Endothelial cell of umbilical vein (primary cell): ENCODE data around the gene EP400. TPM values are rescaled to one million over a fixed set of nuclear protein-coding genes. Genes with fewer than 3 reads are reported as not detected.

Experiments used
- BruUV-seq: library from RNA; stranded (reverse); fragments of 400-500 nt; replicated peaks from 2 replicates; lab custom pipeline; 2021; lab: Mats Ljungman, UMichigan
- CTCF ChIA-PET: fragments of 300-600, 350-600 bp; sonication (Branson Sonifier 250); formaldehyde crosslinking; loops from one replicate; lab custom pipeline; 2021; ENCODE audit warnings: antibody characterized with exemption, inconsistent platforms; lab: Charles Lee
- POLR2A ChIA-PET: fragments of 300-600, 350-600 bp; sonication (Branson Sonifier 250); formaldehyde crosslinking; loops from one replicate; lab custom pipeline; 2021; ENCODE audit warnings: antibody characterized with exemption, inconsistent platforms; lab: Charles Lee
- DNase-seq: peaks from one replicate; pipeline ENCODE4 v3.0.0-alpha.2; 2011; ENCODE audit warnings: low read depth, low spot score
- FAIRE-seq: peaks from 2 replicates; lab custom pipeline; 2011; peaks lifted over from hg19 to GRCh38; lab: Jason Lieb, UNC
- H2AFZ ChIP-seq: 2 replicates; pipeline ENCODE4 v1.6.0; 2012; ENCODE audit warnings: low read depth, low read length, control low read depth, inconsistent platforms
- H3K27ac ChIP-seq: 2 replicates; pipeline ENCODE4 v1.5.1; 2011; ENCODE audit warnings: low read depth, mild to moderate bottlenecking, control low read depth, low read length, moderate library complexity; ENCODE audit not compliant: insufficient read depth
- H3K27me3 ChIP-seq, 2 experiments: 2 replicates each; pipeline versions ENCODE4 v1.6.0 to v1.6.1; 2011; ENCODE audit warnings: low read length in 2 of 2, mixed read lengths in 1 of 2; ENCODE audit not compliant: control insufficient read depth in 2 of 2, insufficient read depth in 2 of 2
- H3K36me3 ChIP-seq, 2 experiments: 2 replicates in 1 of 2; 3 replicates in 1 of 2; pipeline ENCODE4 v1.5.1; 2011; ENCODE audit warnings: low read length in 2 of 2, mild to moderate bottlenecking in 1 of 2, moderate library complexity in 1 of 2; ENCODE audit not compliant: control insufficient read depth in 2 of 2, insufficient read depth in 2 of 2; ENCODE audit errors: extremely low read depth in 1 of 2
- H3K4me1 ChIP-seq: 3 replicates; pipeline ENCODE4 v1.5.1; 2011; ENCODE audit warnings: mild to moderate bottlenecking, low read length; ENCODE audit not compliant: control insufficient read depth, insufficient read depth; ENCODE audit errors: extremely low read depth
- H3K4me2 ChIP-seq: 2 replicates; pipeline ENCODE4 v1.6.1; 2011; ENCODE audit warnings: low read length, control low read depth, mixed read lengths; ENCODE audit not compliant: insufficient read depth
- H3K4me3 ChIP-seq, 3 experiments: fragments of 200-600 bp in 1 of 3; sonication (generic), shearing (Covaris generic) in 1 of 3; replicated peaks in 1 of 3; 2 replicates each; pipeline ENCODE4 v1.5.1; 2011 to 2016; ENCODE audit warnings: control low read depth in 3 of 3, low read length in 3 of 3, mild to moderate bottlenecking in 2 of 3, inconsistent platforms in 1 of 3, low read depth in 1 of 3, moderate library complexity in 1 of 3; ENCODE audit not compliant: insufficient read depth in 1 of 3
- H3K79me2 ChIP-seq: 2 replicates; pipeline ENCODE4 v1.6.0; 2012; ENCODE audit warnings: low read length, inconsistent platforms; ENCODE audit not compliant: control insufficient read depth, insufficient read depth
- H3K9ac ChIP-seq: replicated peaks from 2 replicates; pipeline ENCODE3; 2011; ENCODE audit warnings: low read length, control low read depth; ENCODE audit not compliant: insufficient read depth; ENCODE audit errors: extremely low read depth
- H3K9me1 ChIP-seq: replicated peaks from 3 replicates; pipeline ENCODE4 v1.6.0; 2011; ENCODE audit warnings: mild to moderate bottlenecking, low read length; ENCODE audit not compliant: control insufficient read depth, insufficient read depth; ENCODE audit errors: extremely low read depth
- H3K9me3 ChIP-seq: replicated peaks from 2 replicates; pipeline ENCODE4 v1.5.1; 2012; ENCODE audit warnings: low read length, inconsistent platforms; ENCODE audit not compliant: control insufficient read depth, insufficient read depth
- H4K20me1 ChIP-seq: replicated peaks from 2 replicates; pipeline ENCODE3; 2011; ENCODE audit warnings: mild to moderate bottlenecking, low read length; ENCODE audit not compliant: control insufficient read depth, insufficient read depth; ENCODE audit errors: extremely low read depth
- CTCF ChIP-seq, 2 donors: IDR thresholded peaks; 1 replicate in 1 of 2; 2 replicates in 1 of 2; pipeline ENCODE4 v1.5.1; 2011; ENCODE audit warnings: low read length in 2 of 2, mild to moderate bottlenecking in 2 of 2, moderate library complexity in 2 of 2, control low read depth in 1 of 2, inconsistent platforms in 1 of 2, low read depth in 1 of 2; ENCODE audit not compliant: insufficient read depth in 1 of 2; ENCODE audit errors: extremely low read depth in 1 of 2
- EZH2 ChIP-seq: IDR thresholded peaks from 2 replicates; pipeline ENCODE4 v1.6.1; 2012; ENCODE audit warnings: borderline replicate concordance, low read depth, mild to moderate bottlenecking, moderate library complexity, low read length, inconsistent platforms; ENCODE audit not compliant: severe bottlenecking
- FOS ChIP-seq: IDR thresholded peaks from 2 replicates; pipeline ENCODE4 v1.6.1; 2011; ENCODE audit warnings: mild to moderate bottlenecking, low read length, moderate library complexity, borderline replicate concordance; ENCODE audit not compliant: insufficient read depth
- GATA2 ChIP-seq: IDR thresholded peaks from 2 replicates; pipeline ENCODE4 v1.7.0; 2011; ENCODE audit warnings: low read depth, mild to moderate bottlenecking, moderate library complexity, mixed read lengths, low read length; ENCODE audit not compliant: insufficient read length, insufficient read depth
- JUN ChIP-seq: IDR thresholded peaks from 2 replicates; pipeline ENCODE4 v1.6.1; 2011; ENCODE audit warnings: borderline replicate concordance, low read depth; ENCODE audit not compliant: insufficient read length, insufficient read depth
- MAX ChIP-seq: IDR thresholded peaks from 2 replicates; pipeline ENCODE4 v1.6.1; 2011; ENCODE audit not compliant: insufficient read depth, insufficient read length
- MYC ChIP-seq: IDR thresholded peaks from one replicate; pipeline ENCODE4 v1.6.1; 2011; ENCODE audit warnings: mild to moderate bottlenecking, low read depth, low read length
- POLR2A ChIP-seq: IDR thresholded peaks from 2 replicates; pipeline ENCODE4 v1.6.1; 2012; ENCODE audit warnings: low read depth, mild to moderate bottlenecking, control low read depth, low read length
- POLR2AphosphoS5 ChIP-seq: IDR thresholded peaks from 2 replicates; pipeline ENCODE4 v1.6.1; 2012; ENCODE audit warnings: low read depth, mild to moderate bottlenecking, control low read depth, low read length, moderate library complexity; ENCODE audit not compliant: insufficient read depth
- dilution Hi-C: fragments of 300-500 bp; cut with MboI; formaldehyde crosslinking; loops from one replicate; pipeline ENCODE4 v1.15.0; 2019; ENCODE audit warnings: low sequenced_read_pairs; ENCODE audit not compliant: extremely low pct_ligation_motif_present
- intact Hi-C: fragments of 100-400 bp; cut with micrococcal nuclease; formaldehyde crosslinking; loops from one replicate; pipeline ENCODE4 v1.10.0; 2022
- polyA plus RNA-seq, 4 experiments: library from polyadenylated mRNA; depleted of rRNA in 3 of 4; stranded (reverse) in 3 of 4; unstranded in 1 of 4; fragments of >200 nt; gene quantifications; 2 replicates each; pipeline versions ENCODE4 v1.2.1 to v1.2.3, GENCODE V29; 2011 to 2012; ENCODE audit warnings: missing spikeins in 1 of 4
- total RNA-seq: library from RNA; stranded (reverse); gene quantifications from 2 replicates; pipeline ENCODE4 v1.2.3, GENCODE V29; 2021

The EP400 gene
- total and polyA plus RNA-seq, 2 donors (not counting 3 experiments of a cell fraction or from before 2014, with no cell fraction given): 9.0 to 57.7 TPM

GRCh38 chr12:131979606-131980005 lies 29.9 kb downstream of the EP400 start:
- Histone ChIP-seq H3K9ac (no peak overlapping the region), H3K27ac (no peak overlapping the region), H4K20me1 (no peaks in the 10 kb centered on the region), H3K4me2 (no peak overlapping the region), H2AFZ (no peak overlapping the region), H3K4me3 (no peak overlapping the region), H3K79me2 (peaks cover 26% of the 10 kb centered on the region), H3K4me1 (no peaks in the 10 kb centered on the region), H3K27me3 (no peaks in the 10 kb centered on the region), H3K36me3 (peaks cover 9 to 17% of the 10 kb centered on the region in 2 experiments), H3K9me3 (no peaks in the 10 kb centered on the region), H3K9me1 (no peaks in the 10 kb centered on the region)
- no peak for TF ChIP-seq CTCF (IDR thresholded peaks at IDR 0.05; ENCODE audit: extremely low read depth in 1 of 2, insufficient read depth in 1 of 2, low read depth in 1 of 2, low read length in 2 of 2)
- no peak for TF ChIP-seq POLR2A
- no peak for TF ChIP-seq FOS
- no peak for TF ChIP-seq EZH2
- TF ChIP-seq POLR2AphosphoS5: no peak
- no peak for TF ChIP-seq MAX
- no peak for TF ChIP-seq JUN
- TF ChIP-seq MYC: no peak
- no peak for TF ChIP-seq GATA2
- dilution Hi-C loops: no loop called here
- BruUV-seq: no TSS peak
- no peak for DNase-seq
- POLR2A ChIA-PET: no interaction called here
- CTCF ChIA-PET: interaction anchor here (1.0 to 1.6 kb wide), 3 partner anchors 9 to 143 kb away, joined by 3 to 8 read pairs (median 5); no protein-coding TSS in a partner anchor
- intact Hi-C loops: no loop called here
- no peak for FAIRE-seq
